Central memory CD8-positive, alpha-beta T cell (primary cell): ENCODE data around the gene SIPA1L2.
"Not testable (repeated sequence)": the region's sequence is repeated elsewhere in the genome, so short reads cannot be mapped to it uniquely, and the experiment has no call there.

Experiments used
- ATAC-seq: fragments of 150-1000 bp; cut with Tn5 transposase; replicated peaks from 2 replicates; pipeline ENCODE4 v1.10.0; 2022; ENCODE audit warnings: mild to moderate bottlenecking, moderate FRiP score, moderate number of reproducible peaks; ENCODE audit not compliant: poor library complexity, severe bottlenecking; ENCODE audit errors: extremely low read depth
- DNase-seq, 2 donors: peaks; one replicate each; pipeline ENCODE4 v3.0.0; 2021; ENCODE audit warnings: low spot score in 2 of 2
- H3K27ac Mint-ChIP-seq: one replicate; pipeline ENCODE4 v1.8.0; 2022; ENCODE audit warnings: low read depth, mild to moderate bottlenecking, moderate library complexity, mixed read lengths
- H3K27me3 Mint-ChIP-seq: one replicate; pipeline ENCODE4 v1.8.0; 2022; ENCODE audit warnings: mixed read lengths
- H3K36me3 Mint-ChIP-seq: one replicate; pipeline ENCODE4 v1.8.0; 2022; ENCODE audit warnings: mild to moderate bottlenecking, moderate library complexity, mixed read lengths; ENCODE audit not compliant: insufficient read depth
- H3K4me1 Mint-ChIP-seq: one replicate; pipeline ENCODE4 v1.8.0; 2022; ENCODE audit warnings: mixed read lengths
- H3K4me3 Mint-ChIP-seq: one replicate; pipeline ENCODE4 v1.8.0; 2022; ENCODE audit warnings: mild to moderate bottlenecking, moderate library complexity, mixed read lengths
- H3K9me3 Mint-ChIP-seq: one replicate; pipeline ENCODE4 v1.8.0; 2022; ENCODE audit warnings: mixed read lengths

SIPA1L2 gene

DNA sequence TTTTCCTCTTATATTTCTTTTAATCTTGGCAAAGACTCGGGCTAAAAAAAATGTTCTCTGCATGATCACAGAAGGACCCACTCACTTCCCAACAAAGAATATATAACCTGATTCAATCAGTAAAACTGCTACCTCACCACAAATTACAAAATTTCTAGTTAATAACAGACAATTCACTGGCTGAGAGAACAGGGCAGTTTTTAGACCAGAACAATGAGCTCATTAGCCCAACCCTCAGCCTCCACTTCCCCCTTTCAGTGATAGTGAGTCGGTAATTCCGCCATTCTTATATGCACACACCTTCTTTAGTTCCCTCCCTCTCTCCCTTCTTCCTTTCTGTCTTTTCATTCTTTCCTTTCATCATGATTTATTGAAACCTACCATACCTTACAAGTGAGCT, 8.9 kb downstream of the SIPA1L2 start:
- Mint-ChIP-seq H3K36me3 (no peaks in the 10 kb centered on the region), H3K9me3 (no peaks in the 10 kb centered on the region), H3K27me3 (no peaks in the 10 kb centered on the region), H3K27ac (no peak overlapping the region), H3K4me1 (peaks cover 6% of the 10 kb centered on the region), H3K4me3 (no peak overlapping the region)
- DNase-seq (no peak), ATAC-seq (no peak)

DNA sequence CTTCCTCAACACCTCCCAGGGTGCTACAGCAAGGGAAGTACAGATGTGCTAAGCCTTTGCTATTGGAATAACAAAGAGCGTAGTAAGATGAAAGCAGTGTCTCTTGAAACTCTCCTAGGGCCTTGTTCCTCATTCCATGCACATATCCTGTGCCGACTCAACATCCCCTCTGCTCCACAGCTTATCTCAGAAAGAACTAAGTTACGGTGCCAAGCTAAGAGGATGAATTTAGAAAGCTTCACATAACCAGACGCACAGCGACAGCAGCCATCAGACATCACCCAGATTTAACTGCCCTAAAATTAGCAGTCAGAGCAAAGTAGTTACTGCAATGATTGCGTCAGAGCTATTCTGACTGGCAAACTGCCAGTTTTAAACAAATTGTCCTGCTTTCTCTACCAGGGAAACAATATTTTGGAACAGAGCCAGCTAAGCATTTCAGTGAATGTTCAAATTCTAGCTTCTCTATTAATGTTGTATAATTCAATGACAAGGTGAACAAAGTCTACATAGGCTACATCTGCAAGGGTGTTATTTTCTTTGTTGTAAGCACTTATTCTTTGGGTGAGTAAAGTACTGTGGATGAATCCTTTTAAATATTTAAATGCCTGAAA, 9.5 kb downstream of the SIPA1L2 start:
- Mint-ChIP-seq H3K27me3 (no peaks in the 10 kb centered on the region), H3K27ac (no peak overlapping the region), H3K4me1 (peaks cover 6% of the 10 kb centered on the region), H3K4me3 (no peak overlapping the region), H3K9me3 (no peaks in the 10 kb centered on the region), H3K36me3 (no peaks in the 10 kb centered on the region)
- no peak for ATAC-seq
- no peak for DNase-seq

GRCh38 chr1:232617237-232617636, 12.7 kb downstream of the SIPA1L2 start:
- Mint-ChIP-seq H3K4me3 (no peak overlapping the region), H3K36me3 (no peaks in the 10 kb centered on the region), H3K27ac (no peak overlapping the region), H3K9me3 (no peaks in the 10 kb centered on the region), H3K27me3 (no peaks in the 10 kb centered on the region), H3K4me1 (peaks cover 17% of the 10 kb centered on the region)
- no peak for DNase-seq
- no peak for ATAC-seq

GRCh38 chr1:232615306-232615800, 14.6 kb downstream of the SIPA1L2 start:
- no peaks in the 10 kb centered on the region for H3K27me3 Mint-ChIP-seq
- H3K36me3 Mint-ChIP-seq: no peaks in the 10 kb centered on the region
- no peaks in the 10 kb centered on the region for H3K9me3 Mint-ChIP-seq
- no peak overlapping the region for H3K27ac Mint-ChIP-seq
- peaks cover 17% of the 10 kb centered on the region for H3K4me1 Mint-ChIP-seq
- H3K4me3 Mint-ChIP-seq: no peak overlapping the region
- ATAC-seq: no peak
- DNase-seq: no peak

DNA sequence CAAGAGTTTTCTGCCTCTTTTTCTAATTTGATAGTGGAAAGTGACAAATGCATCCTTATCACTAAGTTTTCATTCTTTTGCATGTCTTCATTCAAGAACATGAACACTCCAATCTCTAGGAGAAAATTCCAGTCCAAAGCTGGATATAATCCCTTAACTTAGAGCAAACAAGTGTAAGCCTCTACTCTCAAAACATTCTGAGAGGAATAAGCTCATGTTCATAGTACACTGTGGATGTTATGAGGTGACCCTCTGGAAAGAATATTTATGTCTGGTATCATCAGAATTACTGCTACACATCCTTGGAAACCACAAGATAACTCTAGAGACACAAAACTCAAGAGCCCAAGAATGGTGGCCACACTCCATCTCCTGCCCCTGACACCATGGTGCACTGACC, 15.1 kb downstream of the SIPA1L2 start:
- peaks cover 17% of the 10 kb centered on the region for H3K4me1 Mint-ChIP-seq
- H3K4me3 Mint-ChIP-seq: no peak overlapping the region
- no peaks in the 10 kb centered on the region for H3K36me3 Mint-ChIP-seq
- ATAC-seq (no peak), DNase-seq (no peak)
- no peaks in the 10 kb centered on the region for H3K27me3 Mint-ChIP-seq
- no peak overlapping the region for H3K27ac Mint-ChIP-seq
- no peaks in the 10 kb centered on the region for H3K9me3 Mint-ChIP-seq

GRCh38 chr1:232613752-232614381, 16.1 kb downstream of the SIPA1L2 start:
- Mint-ChIP-seq H3K4me1 (peaks cover 17% of the 10 kb centered on the region), H3K27me3 (no peaks in the 10 kb centered on the region), H3K36me3 (no peaks in the 10 kb centered on the region), H3K27ac (no peak overlapping the region), H3K9me3 (no peaks in the 10 kb centered on the region), H3K4me3 (no peak overlapping the region)
- DNase-seq (no peak), ATAC-seq (no peak)

GRCh38 chr1:232612836-232613235, 17.1 kb downstream of the SIPA1L2 start:
- H3K36me3 Mint-ChIP-seq, ATAC-seq, H3K9me3 Mint-ChIP-seq, H3K27me3 Mint-ChIP-seq, DNase-seq, H3K4me3 Mint-ChIP-seq, H3K27ac Mint-ChIP-seq: not testable (repeated sequence)
- H3K4me1 Mint-ChIP-seq: peaks cover 22% of the 10 kb centered on the region

- no peak overlapping the region for H3K27ac Mint-ChIP-seq
- peaks cover 22% of the 10 kb centered on the region for H3K4me1 Mint-ChIP-seq
- DNase-seq (no peak), ATAC-seq (no peak)
- no peaks in the 10 kb centered on the region for H3K27me3 Mint-ChIP-seq
- H3K36me3 Mint-ChIP-seq: no peaks in the 10 kb centered on the region
- no peaks in the 10 kb centered on the region for H3K9me3 Mint-ChIP-seq
- H3K4me3 Mint-ChIP-seq: no peak overlapping the region
Measured at GRCh38 chr1:232611834-232612233, 18.1 kb downstream of the SIPA1L2 start.

DNA sequence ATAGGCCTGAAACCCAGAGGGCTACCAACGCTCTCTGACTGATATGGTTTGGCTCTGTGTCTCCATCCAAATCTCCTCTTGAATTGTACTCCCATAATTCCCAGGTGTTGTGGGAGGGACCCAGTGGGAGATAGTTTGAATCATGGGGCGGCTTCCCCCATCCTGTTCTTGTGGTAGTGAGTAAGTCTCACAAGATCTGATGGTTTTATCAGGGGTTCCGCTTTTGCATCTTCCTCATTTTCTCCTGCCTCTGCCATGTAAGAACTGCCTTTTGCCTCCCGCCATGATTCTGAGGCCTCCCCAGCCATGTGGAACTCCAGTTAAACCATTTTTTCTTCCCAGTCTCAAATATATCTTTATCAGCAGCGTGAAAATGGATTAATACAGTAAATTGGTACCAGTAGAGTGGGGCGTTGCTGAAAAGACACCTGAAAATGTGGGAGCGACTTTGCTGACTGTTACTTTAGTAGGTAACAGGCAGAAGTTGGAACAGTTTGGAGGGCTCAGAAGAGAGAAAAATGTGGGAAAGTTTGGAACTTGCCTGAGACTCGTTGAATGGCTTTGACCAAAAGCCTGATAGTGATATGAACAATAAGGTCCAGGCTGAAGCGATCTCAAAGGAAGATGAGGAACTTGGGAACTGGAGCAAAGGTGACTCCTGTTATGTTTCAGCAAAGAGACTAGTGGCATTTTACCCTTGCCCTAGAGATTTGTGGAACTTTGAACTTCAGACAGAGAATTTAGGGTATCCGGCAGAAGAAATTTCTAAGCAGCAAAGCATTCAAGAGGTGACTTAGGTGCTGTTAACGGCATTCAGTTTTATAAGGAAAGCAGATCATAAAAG, 18.8 kb downstream of the SIPA1L2 start:
- not testable (repeated sequence) for DNase-seq, H3K27me3 Mint-ChIP-seq, H3K36me3 Mint-ChIP-seq, H3K27ac Mint-ChIP-seq, H3K9me3 Mint-ChIP-seq, H3K4me3 Mint-ChIP-seq, ATAC-seq
- H3K4me1 Mint-ChIP-seq: peaks cover 22% of the 10 kb centered on the region

- H3K27me3 Mint-ChIP-seq: no peaks in the 10 kb centered on the region
- ATAC-seq (no peak), DNase-seq (no peak)
- no peak overlapping the region for H3K4me3 Mint-ChIP-seq
- no peak overlapping the region for H3K27ac Mint-ChIP-seq
- H3K4me1 Mint-ChIP-seq: peaks cover 22% of the 10 kb centered on the region
- H3K36me3 Mint-ChIP-seq: no peaks in the 10 kb centered on the region
- H3K9me3 Mint-ChIP-seq: no peaks in the 10 kb centered on the region
Measured at GRCh38 chr1:232610192-232610901, 19.6 kb downstream of the SIPA1L2 start.

DNA sequence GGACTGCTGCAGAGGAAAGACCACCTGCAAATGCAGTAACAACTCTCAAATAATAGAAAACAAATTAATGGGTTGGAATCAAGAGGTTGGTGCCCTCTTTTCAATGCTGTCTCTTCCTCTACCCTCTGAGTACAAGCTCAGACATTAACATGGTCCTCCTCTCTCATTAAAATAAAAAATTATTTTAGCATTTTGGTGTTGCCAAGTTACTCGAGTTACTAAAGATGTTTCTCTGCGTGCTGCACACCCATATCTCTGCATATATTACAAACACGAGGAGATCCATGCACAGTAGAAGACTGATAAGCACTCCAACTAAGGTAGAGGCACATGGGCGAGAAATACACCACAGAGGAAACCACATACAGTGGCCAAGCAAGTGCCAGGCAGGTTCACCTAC, 21.5 kb downstream of the SIPA1L2 start:
- no peaks in the 10 kb centered on the region for H3K9me3 Mint-ChIP-seq

GRCh38 chr1:232602622-232603021, 27.3 kb downstream of the SIPA1L2 start:
- DNase-seq (no peak), ATAC-seq (no peak)
- no peak overlapping the region for H3K27ac Mint-ChIP-seq

More for the DNA sequence above, 21.5 kb downstream of the SIPA1L2 start:
- ATAC-seq (no peak), DNase-seq (no peak)
- Mint-ChIP-seq H3K4me3 (no peak overlapping the region), H3K27ac (no peak overlapping the region), H3K36me3 (no peaks in the 10 kb centered on the region), H3K27me3 (no peaks in the 10 kb centered on the region), H3K4me1 (peaks cover 10% of the 10 kb centered on the region)

More at GRCh38 chr1:232602622-232603021, 27.3 kb downstream of the SIPA1L2 start:
- Mint-ChIP-seq H3K4me3 (no peak overlapping the region), H3K4me1 (peaks cover 22% of the 10 kb centered on the region), H3K27me3 (no peaks in the 10 kb centered on the region), H3K36me3 (no peaks in the 10 kb centered on the region), H3K9me3 (no peaks in the 10 kb centered on the region)
